ENCODE measurements around the gene RIMS4.

The RIMS4 gene

GRCh38 chr20:44796311-44796710 lies 14.0 kb downstream of the RIMS4 start:
- DNase-seq (ENCODE audit: low read depth in 2 of 2): no peak

GRCh38 chr20:44795836-44796235 lies 14.5 kb downstream of the RIMS4 start:
- no peak for DNase-seq (ENCODE audit: low read depth in 2 of 2)

GRCh38 chr20:44792796-44793195 lies 17.6 kb downstream of the RIMS4 start:
- DNase-seq (ENCODE audit: low read depth in 2 of 2): no peak

DNA sequence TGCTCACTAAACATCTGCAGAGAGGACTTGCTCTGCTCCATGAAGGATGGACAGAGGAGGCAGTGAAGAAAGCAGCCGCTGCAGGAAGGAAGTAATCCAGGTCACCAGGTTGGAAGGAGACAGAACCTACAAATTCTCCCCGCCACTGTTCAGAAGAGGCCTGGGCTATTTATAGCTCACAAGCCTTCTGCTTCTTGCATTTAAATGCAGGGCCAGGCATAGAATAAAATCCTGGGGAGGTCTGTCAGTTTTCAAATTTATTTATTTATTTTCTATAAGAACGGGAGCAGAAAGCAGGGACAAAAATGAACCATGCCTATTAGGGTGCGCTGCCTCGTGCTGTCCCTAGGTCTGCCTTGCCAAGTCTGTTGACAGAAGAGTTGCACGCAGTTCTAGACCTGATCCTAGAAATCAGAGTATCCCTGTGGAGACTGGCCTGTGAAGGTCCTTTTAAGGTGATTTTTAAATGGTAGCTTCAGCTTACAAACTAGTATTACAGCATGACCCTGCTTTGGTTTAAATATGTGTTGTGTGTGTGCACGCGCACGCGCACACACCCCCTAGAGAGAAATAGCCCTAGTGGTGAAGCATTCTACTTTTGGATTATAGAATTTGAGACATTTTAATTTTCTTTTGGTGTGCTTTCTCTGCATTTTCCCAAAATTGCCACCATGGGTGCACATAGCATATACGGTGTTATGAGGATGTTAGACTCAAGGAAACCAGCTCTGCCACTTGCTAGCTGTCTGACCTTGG lies 19.5 kb downstream of the RIMS4 start:
- no peak for DNase-seq (ENCODE audit: low read depth in 2 of 2)

- DNase-seq (ENCODE audit: low read depth in 2 of 2): no peak
Observed at GRCh38 chr20:44788706-44789456, 21.5 kb downstream of the RIMS4 start.

- DNase-seq (ENCODE audit: low read depth in 2 of 2): no peak
Observed at GRCh38 chr20:44787299-44787698, 23.0 kb downstream of the RIMS4 start.

DNA sequence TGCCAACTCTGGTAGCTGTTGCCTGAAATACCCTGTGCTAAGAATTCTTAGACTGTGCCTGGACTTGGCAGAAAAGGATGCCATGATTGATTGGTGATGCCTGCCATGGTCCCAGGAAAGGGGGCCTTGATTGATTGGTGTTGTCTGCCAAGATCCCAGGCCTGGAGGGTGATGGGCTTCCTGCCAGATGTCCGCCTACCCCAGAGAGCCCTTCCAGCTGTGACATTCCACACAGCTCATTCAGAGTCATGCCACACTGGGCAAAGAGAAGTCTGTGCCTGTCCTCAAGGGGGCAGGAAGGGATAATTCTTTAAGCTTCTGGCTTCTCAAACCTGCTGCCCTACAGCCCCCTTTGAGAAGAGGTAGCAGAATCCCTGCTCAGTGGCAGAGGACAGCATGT lies 24.6 kb downstream of the RIMS4 start:
- no peak for DNase-seq (ENCODE audit: low read depth in 2 of 2)

DNA sequence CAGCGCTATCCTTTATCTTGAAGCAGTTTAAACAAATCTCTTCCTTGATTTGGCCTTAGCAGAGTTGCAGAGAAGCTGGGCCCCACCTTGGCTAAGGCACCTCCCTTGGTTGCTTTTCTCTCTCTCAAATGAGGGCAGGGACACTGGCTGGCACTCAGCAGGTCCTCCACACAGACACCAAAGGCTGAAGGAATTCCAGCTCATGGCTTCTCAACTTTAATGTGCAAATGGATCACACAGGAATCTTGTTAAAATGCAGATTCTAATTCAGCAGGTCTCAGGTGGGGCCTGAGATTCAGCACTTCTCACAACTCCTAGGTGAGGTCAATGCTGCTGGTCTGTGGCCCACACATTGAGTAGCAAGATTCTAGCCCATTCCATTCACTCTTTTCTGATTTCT lies 25.7 kb downstream of the RIMS4 start:
- DNase-seq (ENCODE audit: low read depth in 2 of 2): no peak

DNA sequence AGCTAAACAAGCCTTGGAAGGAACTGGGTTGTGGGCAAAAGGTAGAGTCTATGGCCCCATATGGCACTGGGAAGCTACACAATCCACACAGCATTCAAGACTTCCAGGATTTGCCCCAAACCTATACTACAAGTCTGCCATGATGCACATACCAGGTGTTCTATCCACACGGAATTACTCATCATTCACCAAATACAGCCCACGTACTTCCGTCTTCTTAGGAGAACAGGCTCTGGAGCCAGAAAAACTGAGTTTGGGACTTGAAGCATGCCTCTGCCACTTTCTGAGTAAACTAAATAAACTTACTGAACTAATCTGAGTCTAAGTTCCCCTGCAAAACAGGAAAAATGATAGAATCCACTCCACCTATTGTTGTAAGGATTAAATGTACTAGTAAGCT lies 28.6 kb downstream of the RIMS4 start:
- DNase-seq (ENCODE audit: low read depth in 2 of 2): no peak

GRCh38 chr20:44781118-44781517 lies 29.2 kb downstream of the RIMS4 start:
- no peak for DNase-seq (ENCODE audit: low read depth in 2 of 2)

DNA sequence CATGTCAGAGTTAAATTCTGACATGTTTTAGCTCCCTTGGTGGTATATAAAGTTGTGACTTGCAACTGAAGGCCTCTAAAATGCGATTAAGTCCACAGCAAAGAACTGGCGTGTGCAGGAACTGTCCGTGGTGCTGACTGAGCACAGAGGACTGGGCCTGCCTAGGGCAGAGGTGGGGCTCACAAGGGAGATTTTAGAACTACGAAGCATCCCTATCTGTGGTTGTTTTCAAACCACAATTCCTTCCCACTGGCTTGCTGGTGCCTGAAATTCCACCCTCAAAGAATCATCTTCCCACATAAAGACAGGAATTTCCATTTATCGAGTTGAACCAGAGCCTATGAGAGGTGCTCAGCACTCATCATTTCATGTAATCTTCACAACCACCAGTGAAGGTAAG lies 30.1 kb downstream of the RIMS4 start:
- peak; percentile 4 to 12 for DNase-seq (ENCODE audit: low read depth in 2 of 2)

- no peak for DNase-seq (ENCODE audit: low read depth in 2 of 2)
Observed at GRCh38 chr20:44776980-44777379, 33.4 kb downstream of the RIMS4 start.

DNA sequence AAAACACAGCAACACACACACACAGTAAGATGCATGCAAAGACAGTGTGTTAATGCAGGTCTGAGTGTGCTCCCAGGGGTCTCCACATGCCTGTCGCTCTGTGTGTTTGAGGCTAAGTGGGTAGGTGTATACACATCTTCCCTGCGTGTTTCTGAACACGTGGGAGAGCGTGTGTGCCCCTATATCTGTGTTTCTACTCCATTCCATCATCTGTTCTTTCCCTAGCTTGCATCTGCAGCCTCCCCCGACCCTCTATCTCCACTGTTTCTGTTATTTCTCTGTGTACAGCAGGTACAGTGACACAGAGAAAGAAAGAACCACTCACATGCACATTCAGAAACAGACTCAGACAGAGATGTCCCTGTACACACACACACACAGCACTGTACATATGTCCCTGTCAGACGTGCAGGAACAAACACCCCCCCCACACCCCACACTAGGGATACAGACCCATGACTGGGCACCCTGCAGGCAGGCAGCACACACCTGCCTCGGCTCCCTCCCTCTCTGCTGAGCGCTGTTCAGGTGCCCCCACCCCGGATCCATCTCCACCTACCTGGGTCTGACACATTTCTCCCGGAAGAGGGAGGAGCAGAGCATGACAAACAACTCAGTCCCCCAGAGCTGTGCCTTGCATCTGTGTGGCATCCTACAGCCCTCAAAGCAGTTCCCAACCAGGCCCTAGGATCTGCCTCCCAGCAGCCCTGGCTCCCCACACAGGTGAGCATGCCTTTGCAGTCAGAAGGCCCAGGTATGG lies 37.1 kb downstream of the RIMS4 start:
- no peak for DNase-seq (ENCODE audit: low read depth in 2 of 2)

DNA sequence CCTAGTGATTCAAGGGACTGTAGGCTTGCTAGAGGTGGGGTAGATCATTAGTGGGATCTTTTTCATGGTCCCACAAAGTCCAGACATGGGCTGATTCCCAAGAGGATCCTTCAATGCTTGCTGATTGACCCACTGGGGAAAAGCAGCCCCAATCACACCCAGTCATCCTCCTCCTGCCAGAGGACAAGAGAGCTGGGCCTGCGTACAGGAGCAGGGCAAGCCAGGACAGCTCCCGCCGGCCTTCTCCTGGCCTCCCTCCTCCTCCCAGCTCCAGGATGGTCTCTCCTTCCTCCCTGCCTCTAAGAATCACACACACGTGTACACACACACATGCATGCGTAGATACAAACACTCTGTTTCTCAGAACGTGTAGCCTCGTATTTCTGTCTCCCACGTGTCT lies 37.7 kb downstream of the RIMS4 start:
- DNase-seq (ENCODE audit: low read depth in 2 of 2): no peak

GRCh38 chr20:44771172-44771535 lies 39.2 kb downstream of the RIMS4 start:
- DNase-seq (ENCODE audit: low read depth in 2 of 2): no peak

DNA sequence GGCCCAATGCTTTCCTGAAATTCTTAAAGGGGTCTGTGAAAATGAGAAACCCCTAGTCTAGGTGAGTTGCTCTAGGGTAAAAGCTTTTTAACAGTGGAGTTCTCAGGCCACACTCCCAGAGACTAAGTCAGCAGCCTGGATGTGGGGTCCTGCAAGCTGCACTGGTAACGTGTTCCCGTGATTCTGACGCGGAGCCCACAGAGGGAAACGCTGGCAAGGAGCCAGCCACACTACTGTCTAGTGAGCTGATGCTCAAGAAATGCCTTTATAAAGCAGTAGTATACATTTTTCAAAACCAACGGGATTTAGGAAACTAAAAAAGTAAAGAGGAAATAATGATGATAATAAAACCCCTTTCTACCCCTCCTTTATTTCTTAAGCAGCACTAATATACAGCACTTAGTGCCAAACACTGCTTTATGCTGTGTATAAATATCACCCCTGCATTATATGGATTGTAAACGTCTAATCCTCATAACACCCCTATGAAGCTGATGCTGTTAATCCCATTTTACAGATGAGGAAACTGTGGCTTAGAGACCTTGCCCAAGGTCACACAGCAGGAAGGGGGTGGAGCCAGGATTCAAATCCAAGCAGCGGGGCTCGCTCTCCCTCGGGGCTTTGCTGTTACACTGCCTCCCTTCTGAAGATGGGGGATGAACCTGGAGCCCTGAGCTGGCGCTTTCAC lies 39.7 kb downstream of the RIMS4 start:
- DNase-seq (ENCODE audit: low read depth in 2 of 2): no peak

- no peak for DNase-seq (ENCODE audit: low read depth in 2 of 2)
Observed at GRCh38 chr20:44769481-44769863, 40.9 kb downstream of the RIMS4 start.

- no peak for DNase-seq (ENCODE audit: low read depth in 2 of 2)
Observed at GRCh38 chr20:44768854-44769480, 41.4 kb downstream of the RIMS4 start.

DNA sequence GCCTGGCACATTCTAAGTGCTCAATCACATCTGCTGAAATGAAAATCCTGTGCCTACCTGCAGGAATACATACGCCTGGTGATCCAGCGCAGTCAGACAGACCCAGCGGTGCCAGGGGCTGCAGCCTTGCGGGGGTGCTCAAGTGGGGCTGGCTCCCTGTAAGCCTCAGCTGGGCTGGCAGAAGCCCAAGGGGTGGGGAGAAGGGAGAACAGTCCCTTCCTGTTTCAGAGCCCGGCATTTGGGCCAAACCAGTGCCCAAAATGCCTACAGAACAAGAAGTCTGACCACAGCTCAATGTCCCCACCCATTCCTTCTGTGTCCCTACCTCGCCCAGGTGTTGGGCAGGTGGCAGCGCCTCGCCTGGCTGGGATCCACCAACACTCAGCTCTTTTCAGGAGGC lies 42.1 kb downstream of the RIMS4 start:
- no peak for DNase-seq (ENCODE audit: low read depth in 2 of 2)

- DNase-seq (ENCODE audit: low read depth in 2 of 2): no peak
Observed at GRCh38 chr20:44765701-44766347, 44.5 kb downstream of the RIMS4 start.

- no peak for DNase-seq (ENCODE audit: low read depth in 2 of 2)
Observed at GRCh38 chr20:44765091-44765490, 45.3 kb downstream of the RIMS4 start.
